ENCODE results near the gene EIF3J. TPM values are rescaled to one million over a fixed set of nuclear protein-coding genes. Genes with fewer than 3 reads are reported as not detected.

Gene EIF3J
- polyA plus RNA-seq, 1 of the 3 experiments (the other 2 are of a cell fraction): 23.8 TPM

GRCh38 chr15:44501768-44502366 is 35.1 kb upstream of the EIF3J start:
- Histone ChIP-seq H4K20me1 (ENCODE audit: insufficient read depth) (no peaks in the 10 kb centered on the region), H3K79me2 (ENCODE audit: insufficient read depth) (peaks cover 27% of the 10 kb centered on the region; the same call in 1 of the 2 replicates), H3K27me3 (ENCODE audit: insufficient read depth) (no peaks in the 10 kb centered on the region), H3F3A (replicated peaks; ENCODE audit: insufficient read depth) (peaks cover 8% of the 10 kb centered on the region), H3K4me2 (no peak overlapping the region), H2AFZ (ENCODE audit: low read depth) (no peak overlapping the region), H3K9me3 (no peaks in the 10 kb centered on the region), H3K9me2 (no peaks in the 10 kb centered on the region), H3K9ac (no peak overlapping the region), H3K36me3 (replicated peaks in 1 of 2; ENCODE audit: control insufficient read depth in 1 of 2, insufficient read depth in 2 of 2, low read length in 1 of 2) (peaks cover 23 to 55% of the 10 kb centered on the region in 2 experiments), H3K4me3 (ENCODE audit: low read depth in 2 of 2, low read length in 1 of 2) (no peak overlapping the region), H3K4me1 (ENCODE audit: control insufficient read depth in 1 of 2, insufficient read depth in 2 of 2, low read depth in 1 of 2, low read length in 1 of 2) (no peaks in the 10 kb centered on the region), H3K27ac (ENCODE audit: low read depth in 2 of 2, low read length in 1 of 2) (no peak overlapping the region)
- CTCF ChIA-PET: interaction anchor here (0.6 to 2.1 kb wide), 26 partner anchors 9 to 643 kb away, joined by 3 to 18 read pairs (median 4); partner anchors contain the start of genes CTDSPL2 and FRMD5
- TF ChIP-seq RXRA (IDR thresholded peaks at IDR 0.05; ENCODE audit: borderline replicate concordance, low read depth): no peak
- TF ChIP-seq RCOR1 (IDR thresholded peaks at IDR 0.05; ENCODE audit: low read length): no peak
- TF ChIP-seq SMC3 (IDR thresholded peaks at IDR 0.05; ENCODE audit: low read depth, low read length): peak; percentile 42
- TF ChIP-seq JUND (IDR thresholded peaks at IDR 0.05): no peak
- TF ChIP-seq GATA2 (CRISPR knock-in tag; IDR thresholded peaks at IDR 0.05): peak; percentile 54
- TF ChIP-seq, protein P1, sequence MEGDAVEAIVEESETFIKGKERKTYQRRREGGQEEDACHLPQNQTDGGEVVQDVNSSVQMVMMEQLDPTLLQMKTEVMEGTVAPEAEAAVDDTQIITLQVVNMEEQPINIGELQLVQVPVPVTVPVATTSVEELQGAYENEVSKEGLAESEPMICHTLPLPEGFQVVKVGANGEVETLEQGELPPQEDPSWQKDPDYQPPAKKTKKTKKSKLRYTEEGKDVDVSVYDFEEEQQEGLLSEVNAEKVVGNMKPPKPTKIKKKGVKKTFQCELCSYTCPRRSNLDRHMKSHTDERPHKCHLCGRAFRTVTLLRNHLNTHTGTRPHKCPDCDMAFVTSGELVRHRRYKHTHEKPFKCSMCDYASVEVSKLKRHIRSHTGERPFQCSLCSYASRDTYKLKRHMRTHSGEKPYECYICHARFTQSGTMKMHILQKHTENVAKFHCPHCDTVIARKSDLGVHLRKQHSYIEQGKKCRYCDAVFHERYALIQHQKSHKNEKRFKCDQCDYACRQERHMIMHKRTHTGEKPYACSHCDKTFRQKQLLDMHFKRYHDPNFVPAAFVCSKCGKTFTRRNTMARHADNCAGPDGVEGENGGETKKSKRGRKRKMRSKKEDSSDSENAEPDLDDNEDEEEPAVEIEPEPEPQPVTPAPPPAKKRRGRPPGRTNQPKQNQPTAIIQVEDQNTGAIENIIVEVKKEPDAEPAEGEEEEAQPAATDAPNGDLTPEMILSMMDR (IDR thresholded peaks at IDR 0.05): peak; percentile 78
- peak; percentile 76 for TF ChIP-seq RAD21 (IDR thresholded peaks at IDR 0.05; ENCODE audit: low read length)
- peak; percentile 54 for DNase-seq
- POLR2A ChIA-PET: no interaction called here
- 68% methylated on average over 3 of the region's 3 CpGs for WGBS (ENCODE audit: low lambda C conversion rate)

GRCh38 chr15:44516436-44516835 is 20.5 kb upstream of the EIF3J start:
- Histone ChIP-seq H3K9me2 (no peaks in the 10 kb centered on the region), H3K27me3 (ENCODE audit: insufficient read depth) (no peaks in the 10 kb centered on the region), H3K4me1 (ENCODE audit: control insufficient read depth in 1 of 2, insufficient read depth in 2 of 2, low read depth in 1 of 2, low read length in 1 of 2) (no peaks in the 10 kb centered on the region), H4K20me1 (ENCODE audit: insufficient read depth) (no peaks in the 10 kb centered on the region), H3K4me3 (ENCODE audit: low read depth in 2 of 2, low read length in 1 of 2) (no peak overlapping the region), H3K27ac (ENCODE audit: low read depth in 2 of 2, low read length in 1 of 2) (no peak overlapping the region), H3K9ac (no peak overlapping the region), H3K79me2 (ENCODE audit: insufficient read depth) (peaks cover 23% of the 10 kb centered on the region), H3F3A (replicated peaks; ENCODE audit: insufficient read depth) (peaks cover 6% of the 10 kb centered on the region), H2AFZ (ENCODE audit: low read depth) (no peak overlapping the region), H3K9me3 (no peaks in the 10 kb centered on the region), H3K4me2 (no peak overlapping the region), H3K36me3 (replicated peaks in 1 of 2; ENCODE audit: control insufficient read depth in 1 of 2, insufficient read depth in 2 of 2, low read length in 1 of 2) (peaks cover 12 to 60% of the 10 kb centered on the region in 2 experiments)
- CTCF ChIA-PET: interaction anchor here (2.7 kb wide), 1 partner anchor 15 kb away, joined by 7 read pairs; no protein-coding TSS in a partner anchor
- TF ChIP-seq CHD2 (IDR thresholded peaks at IDR 0.05; ENCODE audit: low read length, partially characterized antibody) (no peak), EZH2phosphoT487 (IDR thresholded peaks at IDR 0.05; ENCODE audit: borderline replicate concordance, low read depth) (no peak), NRF1 (IDR thresholded peaks at IDR 0.05; ENCODE audit: low read depth, low read length) (no peak), TCF12 (IDR thresholded peaks at IDR 0.05) (no peak)
- TF ChIP-seq, protein P2, sequence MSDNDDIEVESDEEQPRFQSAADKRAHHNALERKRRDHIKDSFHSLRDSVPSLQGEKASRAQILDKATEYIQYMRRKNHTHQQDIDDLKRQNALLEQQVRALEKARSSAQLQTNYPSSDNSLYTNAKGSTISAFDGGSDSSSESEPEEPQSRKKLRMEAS (IDR thresholded peaks at IDR 0.05; ENCODE audit: low read depth): no peak
- TF ChIP-seq, protein P3, sequence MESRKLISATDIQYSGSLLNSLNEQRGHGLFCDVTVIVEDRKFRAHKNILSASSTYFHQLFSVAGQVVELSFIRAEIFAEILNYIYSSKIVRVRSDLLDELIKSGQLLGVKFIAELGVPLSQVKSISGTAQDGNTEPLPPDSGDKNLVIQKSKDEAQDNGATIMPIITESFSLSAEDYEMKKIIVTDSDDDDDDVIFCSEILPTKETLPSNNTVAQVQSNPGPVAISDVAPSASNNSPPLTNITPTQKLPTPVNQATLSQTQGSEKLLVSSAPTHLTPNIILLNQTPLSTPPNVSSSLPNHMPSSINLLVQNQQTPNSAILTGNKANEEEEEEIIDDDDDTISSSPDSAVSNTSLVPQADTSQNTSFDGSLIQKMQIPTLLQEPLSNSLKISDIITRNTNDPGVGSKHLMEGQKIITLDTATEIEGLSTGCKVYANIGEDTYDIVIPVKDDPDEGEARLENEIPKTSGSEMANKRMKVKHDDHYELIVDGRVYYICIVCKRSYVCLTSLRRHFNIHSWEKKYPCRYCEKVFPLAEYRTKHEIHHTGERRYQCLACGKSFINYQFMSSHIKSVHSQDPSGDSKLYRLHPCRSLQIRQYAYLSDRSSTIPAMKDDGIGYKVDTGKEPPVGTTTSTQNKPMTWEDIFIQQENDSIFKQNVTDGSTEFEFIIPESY (IDR thresholded peaks at IDR 0.05; ENCODE audit: borderline replicate concordance, low read depth): no peak
- POLR2A ChIA-PET: no interaction called here
- DNase-seq: no peak

All from SK-N-SH (cell line).